Mesothelial cell of epicardium (in vitro differentiated cells): Measurements from ENCODE around the gene BRSK2. TPM values are rescaled to one million over a fixed set of nuclear protein-coding genes. Genes with fewer than 3 reads are reported as not detected.

Experiments used
- DNase-seq, 2 experiments: peaks; one replicate each; pipeline ENCODE4 v3.0.0; 2021; ENCODE audit warnings: low spot score in 2 of 2; ENCODE audit not compliant: unreplicated experiment in 2 of 2
- H3K27ac Mint-ChIP-seq: 2 replicates; pipeline ENCODE4 v1.8.0; 2021; ENCODE audit warnings: mixed read lengths
- H3K27me3 Mint-ChIP-seq: 2 replicates; pipeline ENCODE4 v1.8.0; 2021; ENCODE audit warnings: low read depth, mixed read lengths
- H3K36me3 Mint-ChIP-seq: 2 replicates; pipeline ENCODE4 v1.8.0; 2021; ENCODE audit warnings: mixed read lengths
- H3K4me1 Mint-ChIP-seq: 2 replicates; pipeline ENCODE4 v1.8.0; 2021; ENCODE audit warnings: mixed read lengths
- H3K4me3 Mint-ChIP-seq: 2 replicates; pipeline ENCODE4 v1.8.0; 2021; ENCODE audit warnings: mild to moderate bottlenecking, moderate library complexity, mixed read lengths
- H3K9me3 Mint-ChIP-seq: 2 replicates; pipeline ENCODE4 v1.8.0; 2021; ENCODE audit warnings: mixed read lengths
- total RNA-seq: library from RNA; stranded (reverse); gene quantifications from 3 replicates; pipeline ENCODE4 v1.2.1, GENCODE V29; 2021
- TF ChIP-seq, protein P1 (sequence below): fragments of 200-600 bp; sonication (generic); IDR thresholded peaks from one replicate; pipeline ENCODE4 v1.5.0; 2021; ENCODE audit warnings: antibody characterized with exemption; ENCODE audit not compliant: unreplicated experiment

BRSK2 gene
- total RNA-seq, 1 donor from 2014 or later: 4.9 TPM

DNA sequence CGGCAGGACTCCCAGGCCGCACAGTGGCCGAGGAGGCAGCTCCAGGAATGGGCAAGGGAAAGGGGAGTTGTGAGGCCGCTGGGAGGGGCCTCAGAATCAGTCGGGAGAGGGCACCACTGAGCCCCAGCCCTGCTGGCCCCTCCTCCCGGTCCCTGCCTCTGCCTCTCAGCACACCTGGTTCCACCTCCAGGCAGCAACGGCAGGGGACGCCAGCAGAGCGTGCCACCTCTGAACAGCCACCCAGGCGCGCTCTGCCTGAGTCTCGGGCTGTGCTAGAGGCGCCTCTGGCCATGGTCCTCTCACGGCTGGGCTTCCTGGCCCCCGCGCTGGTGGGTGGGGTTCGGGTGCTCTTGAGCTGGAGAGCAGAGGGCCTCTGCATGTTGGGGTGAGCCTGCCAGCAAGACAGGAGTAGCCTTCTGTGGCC is 63.9 kb downstream of the BRSK2 start:
- Mint-ChIP-seq H3K27me3 (no peaks in the 10 kb centered on the region), H3K4me1 (no peaks in the 10 kb centered on the region), H3K27ac (no peak overlapping the region), H3K9me3 (no peaks in the 10 kb centered on the region), H3K36me3 (no peaks in the 10 kb centered on the region), H3K4me3 (no peak overlapping the region)
- TF ChIP-seq, protein P1, sequence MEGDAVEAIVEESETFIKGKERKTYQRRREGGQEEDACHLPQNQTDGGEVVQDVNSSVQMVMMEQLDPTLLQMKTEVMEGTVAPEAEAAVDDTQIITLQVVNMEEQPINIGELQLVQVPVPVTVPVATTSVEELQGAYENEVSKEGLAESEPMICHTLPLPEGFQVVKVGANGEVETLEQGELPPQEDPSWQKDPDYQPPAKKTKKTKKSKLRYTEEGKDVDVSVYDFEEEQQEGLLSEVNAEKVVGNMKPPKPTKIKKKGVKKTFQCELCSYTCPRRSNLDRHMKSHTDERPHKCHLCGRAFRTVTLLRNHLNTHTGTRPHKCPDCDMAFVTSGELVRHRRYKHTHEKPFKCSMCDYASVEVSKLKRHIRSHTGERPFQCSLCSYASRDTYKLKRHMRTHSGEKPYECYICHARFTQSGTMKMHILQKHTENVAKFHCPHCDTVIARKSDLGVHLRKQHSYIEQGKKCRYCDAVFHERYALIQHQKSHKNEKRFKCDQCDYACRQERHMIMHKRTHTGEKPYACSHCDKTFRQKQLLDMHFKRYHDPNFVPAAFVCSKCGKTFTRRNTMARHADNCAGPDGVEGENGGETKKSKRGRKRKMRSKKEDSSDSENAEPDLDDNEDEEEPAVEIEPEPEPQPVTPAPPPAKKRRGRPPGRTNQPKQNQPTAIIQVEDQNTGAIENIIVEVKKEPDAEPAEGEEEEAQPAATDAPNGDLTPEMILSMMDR: no peak
- no peak for DNase-seq

DNA sequence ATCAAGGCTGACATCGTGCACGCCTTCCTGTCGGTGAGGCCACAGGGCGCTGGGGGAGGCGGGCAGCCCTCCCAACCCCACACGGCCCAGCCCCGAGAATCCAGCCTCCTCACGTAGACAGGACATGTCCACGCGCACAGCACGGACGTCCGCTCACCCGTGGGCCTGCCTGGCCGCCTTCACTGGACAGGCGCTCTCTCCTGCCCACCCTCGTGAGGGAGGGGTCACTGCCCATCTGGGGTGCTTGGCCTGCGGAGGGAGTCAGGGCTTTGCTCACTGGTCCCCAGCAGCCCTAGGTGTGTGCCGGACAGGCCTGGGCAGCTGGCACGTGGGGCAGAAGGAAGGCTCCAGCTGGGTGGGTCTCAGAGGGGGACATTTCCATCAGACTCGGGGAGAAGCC is 64.8 kb downstream of the BRSK2 start:
- Mint-ChIP-seq H3K9me3 (no peaks in the 10 kb centered on the region), H3K4me3 (no peak overlapping the region), H3K4me1 (peaks cover 3% of the 10 kb centered on the region), H3K27ac (no peak overlapping the region), H3K36me3 (no peaks in the 10 kb centered on the region), H3K27me3 (no peaks in the 10 kb centered on the region)
- DNase-seq: no peak
- TF ChIP-seq, protein P1: no peak

DNA sequence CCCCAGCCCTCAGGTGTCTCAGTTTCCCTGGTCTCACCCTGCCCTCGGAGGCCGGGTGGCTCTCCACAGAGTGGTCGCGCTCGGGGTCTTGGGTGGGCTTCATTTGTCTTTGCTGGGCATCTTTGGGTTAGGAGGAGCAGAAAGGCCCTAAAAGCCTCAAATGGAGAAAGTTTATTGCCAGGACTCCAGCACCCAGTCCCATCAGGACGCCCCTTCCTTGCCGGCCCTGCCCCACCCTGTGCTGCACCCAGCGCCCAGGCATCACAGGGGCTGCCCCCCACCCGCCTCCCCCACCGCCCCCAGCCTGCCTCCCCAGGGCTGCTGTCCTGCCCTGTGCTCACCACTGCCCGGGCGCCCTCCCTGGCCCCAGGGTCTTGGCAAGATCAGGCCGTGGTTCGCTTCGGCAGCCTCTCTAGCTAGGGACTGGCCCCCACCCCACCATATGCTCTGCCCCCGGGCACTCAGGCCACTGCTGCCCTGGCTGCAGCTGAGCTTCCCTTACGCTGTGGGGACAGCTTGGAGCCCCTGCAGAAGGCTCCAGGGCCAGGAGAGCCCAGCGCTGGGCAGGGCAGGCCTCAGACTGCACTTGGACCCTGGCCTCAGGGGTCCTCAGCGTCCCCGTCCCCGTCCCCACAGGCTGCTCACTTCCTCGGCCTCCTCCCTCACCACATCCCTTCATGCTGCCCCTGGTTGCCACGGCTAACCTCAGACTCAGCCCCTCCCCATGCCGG is 65.5 kb downstream of the BRSK2 start:
- Mint-ChIP-seq H3K9me3 (no peaks in the 10 kb centered on the region), H3K4me3 (no peak overlapping the region), H3K36me3 (no peaks in the 10 kb centered on the region), H3K27me3 (no peaks in the 10 kb centered on the region), H3K4me1 (peaks cover 3% of the 10 kb centered on the region), H3K27ac (no peak overlapping the region)
- no peak for DNase-seq
- TF ChIP-seq, protein P1: no peak

DNA sequence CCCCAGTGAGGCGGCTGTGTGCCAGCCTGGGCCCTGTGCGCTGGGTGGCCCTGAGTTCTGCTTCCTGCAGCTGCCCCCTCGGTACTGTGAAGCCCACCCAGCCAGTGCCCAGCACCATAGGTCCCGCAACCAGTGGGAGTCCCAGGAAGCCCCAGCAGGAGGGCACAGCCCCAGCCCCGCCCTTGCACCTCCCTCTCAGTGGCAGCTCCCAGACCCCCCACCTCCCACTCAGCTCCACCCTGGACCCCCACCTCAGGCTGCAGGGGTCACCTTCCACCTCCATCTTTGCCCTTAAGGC is 66.0 kb downstream of the BRSK2 start:
- H3K27me3 Mint-ChIP-seq: no peaks in the 10 kb centered on the region
- H3K4me3 Mint-ChIP-seq: no peak overlapping the region
- no peak for DNase-seq
- H3K27ac Mint-ChIP-seq: no peak overlapping the region
- peaks cover 3% of the 10 kb centered on the region for H3K4me1 Mint-ChIP-seq
- no peaks in the 10 kb centered on the region for H3K9me3 Mint-ChIP-seq
- TF ChIP-seq, protein P1: no peak
- H3K36me3 Mint-ChIP-seq: no peaks in the 10 kb centered on the region

DNA sequence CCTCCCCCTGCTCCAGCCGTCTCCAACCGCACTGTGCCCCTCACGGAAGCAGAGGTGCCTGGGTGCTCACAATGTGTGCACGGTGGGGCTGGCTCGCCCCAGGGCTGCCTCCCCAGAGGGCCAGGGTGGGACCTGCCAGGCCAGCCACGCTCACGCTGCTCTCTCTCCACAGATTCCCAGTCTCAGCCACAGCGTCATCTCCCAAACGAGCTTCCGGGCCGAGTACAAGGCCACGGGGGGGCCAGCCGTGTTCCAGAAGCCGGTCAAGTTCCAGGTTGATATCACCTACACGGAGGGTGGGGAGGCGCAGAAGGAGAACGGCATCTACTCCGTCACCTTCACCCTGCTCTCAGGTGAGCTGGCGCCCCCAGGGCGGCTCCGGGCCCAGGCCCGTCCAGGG is 66.4 kb downstream of the BRSK2 start:
- Mint-ChIP-seq H3K27me3 (no peaks in the 10 kb centered on the region), H3K4me1 (peaks cover 3% of the 10 kb centered on the region)
- TF ChIP-seq, protein P1: no peak

More for the DNA sequence above, 66.4 kb downstream of the BRSK2 start:
- Mint-ChIP-seq H3K4me3 (no peak overlapping the region), H3K36me3 (no peaks in the 10 kb centered on the region), H3K9me3 (no peaks in the 10 kb centered on the region), H3K27ac (no peak overlapping the region)
- DNase-seq: no peak
